NCI-H187 treated with DMSO at 0.1 percent for 48 hours (cell line): ENCODE results near the gene LRCH2.
"Not testable (repeated sequence)": the region's sequence is repeated elsewhere in the genome, so short reads cannot be mapped to it uniquely, and the experiment has no call there.

ENCODE experiments used
- DNase-seq: peaks from one replicate; lab custom pipeline; 2025; lab: John Stamatoyannopoulos, UW

Gene LRCH2

GRCh38 chrX:115233497-115234455, at the start of gene LRCH2:
TSS of gene LRCH2 (minus strand) at chrX:115234096. CDS start at chrX:115234041, 55 bp downstream.
- DNase-seq = no peak

- DNase-seq = no peak
These were observed 35.3 kb upstream of the LRCH2 start for GRCh38 chrX:115269051-115269683.

GRCh38 chrX:115268421-115268820, 34.5 kb upstream of the LRCH2 start:
- DNase-seq = no peak

- no peak for DNase-seq
These were observed 32.4 kb upstream of the LRCH2 start for GRCh38 chrX:115266300-115266699.

GRCh38 chrX:115264009-115264408, 30.1 kb upstream of the LRCH2 start:
- no peak for DNase-seq

- DNase-seq = no peak
These were observed 27.3 kb upstream of the LRCH2 start for GRCh38 chrX:115261148-115261547.

- DNase-seq = no peak
These were observed 26.4 kb upstream of the LRCH2 start for GRCh38 chrX:115260330-115260729.

GRCh38 chrX:115259238-115259875, 25.5 kb upstream of the LRCH2 start:
- DNase-seq = no peak

- DNase-seq = no peak
These were observed 23.8 kb upstream of the LRCH2 start for GRCh38 chrX:115257711-115258110.

GRCh38 chrX:115255003-115255402, 21.1 kb upstream of the LRCH2 start:
- no peak for DNase-seq

GRCh38 chrX:115251458-115252233, 17.8 kb upstream of the LRCH2 start:
- DNase-seq = no peak

GRCh38 chrX:115237056-115237455, 3.2 kb upstream of the LRCH2 start:
- no peak for DNase-seq

- DNase-seq = no peak
These were observed 2.7 kb upstream of the LRCH2 start for GRCh38 chrX:115236560-115236959.

GRCh38 chrX:115234461-115234860, 565 bp upstream of the LRCH2 start:
- no peak for DNase-seq

- DNase-seq = no peak
These were observed 881 bp downstream of the LRCH2 start for GRCh38 chrX:115232933-115233496.

GRCh38 chrX:115229337-115230003, 4.4 kb downstream of the LRCH2 start:
- DNase-seq = no peak

- no peak for DNase-seq
These were observed 7.0 kb downstream of the LRCH2 start for GRCh38 chrX:115226929-115227328.

GRCh38 chrX:115217346-115217745, 16.6 kb downstream of the LRCH2 start:
- not testable (repeated sequence) for DNase-seq

GRCh38 chrX:115214605-115215004, 19.3 kb downstream of the LRCH2 start:
- no peak for DNase-seq

GRCh38 chrX:115214151-115214550, 19.7 kb downstream of the LRCH2 start:
- DNase-seq = no peak

- DNase-seq = not testable (repeated sequence)
These were observed 24.3 kb downstream of the LRCH2 start for GRCh38 chrX:115209547-115209946.
